ENCODE measurements around the gene MTFP1.

Gene MTFP1

DNA sequence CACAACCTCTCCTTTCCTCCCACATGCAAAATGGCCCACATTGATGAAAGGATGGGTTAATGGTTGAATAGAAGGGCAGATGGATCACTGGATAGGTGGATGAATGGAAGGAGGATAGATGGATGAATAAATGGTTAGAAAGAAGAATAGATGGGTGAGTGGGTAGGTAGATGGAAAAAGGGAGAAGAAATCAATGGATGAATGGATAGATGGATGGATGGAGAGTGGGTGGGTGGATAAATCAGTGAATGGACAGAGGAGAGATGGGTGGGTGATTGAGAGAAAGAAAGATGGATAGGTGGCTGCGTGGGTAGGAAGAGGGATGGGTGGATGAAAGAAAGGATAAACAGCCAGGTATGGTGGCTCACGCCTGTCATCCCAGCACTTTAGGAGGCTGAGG, 45.1 kb downstream of the MTFP1 start:
- H3K4me1 ChIP-seq (ENCODE audit: insufficient read depth, low read length): no peaks in the 10 kb centered on the region
- H3K9me3 ChIP-seq (ENCODE audit: low read length): no peaks in the 10 kb centered on the region
- no peak overlapping the region for H3K9ac ChIP-seq (ENCODE audit: low read length)
- H3K27ac ChIP-seq (ENCODE audit: low read depth, low read length): no peak overlapping the region
- H3K27me3 ChIP-seq (ENCODE audit: control insufficient read depth in 1 of 2, insufficient read depth in 2 of 2, low read length in 2 of 2): peaks cover 0 to 7% of the 10 kb centered on the region in 2 donors
- no peaks in the 10 kb centered on the region for H3K36me3 ChIP-seq (ENCODE audit: insufficient read depth, low read length)
- H3K4me3 ChIP-seq (ENCODE audit: low read depth in 1 of 2, low read length in 2 of 2): no peak overlapping the region

DNA sequence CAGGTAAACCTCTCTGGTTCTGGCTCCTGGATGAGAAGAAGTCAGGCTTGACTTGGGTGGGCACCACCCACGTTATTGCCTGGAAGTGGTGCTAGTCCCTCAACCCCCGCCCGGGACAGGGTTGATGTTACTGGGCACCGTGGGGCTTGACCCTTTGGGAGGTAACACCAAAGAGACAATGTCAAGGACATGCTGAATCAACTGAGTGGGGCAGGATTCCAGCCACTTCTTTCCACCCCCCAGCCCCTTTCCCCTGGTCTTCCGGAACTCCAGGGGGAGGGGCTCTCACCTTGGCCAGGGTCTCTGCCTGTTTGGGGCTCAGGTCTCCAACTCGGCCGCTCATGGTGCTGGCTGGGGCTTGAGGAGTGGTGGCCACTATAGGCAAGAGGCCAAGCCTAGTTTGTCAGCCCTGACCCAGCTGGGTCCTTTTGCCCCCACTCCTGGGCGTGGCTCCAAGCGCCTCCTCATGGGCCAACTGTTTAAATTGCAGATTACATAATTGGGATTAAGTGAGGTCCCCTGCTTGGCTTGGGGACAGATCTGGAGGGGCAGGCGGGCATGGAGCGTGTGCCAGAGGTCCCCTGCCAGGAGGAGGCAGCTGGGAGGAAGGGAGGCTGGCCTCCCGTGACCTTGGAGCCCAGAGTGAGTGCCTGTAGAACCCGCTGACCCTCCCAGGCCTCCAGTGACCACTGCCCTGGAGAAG, 46.2 kb downstream of the MTFP1 start, which contains the start of gene SEC14L3:
Gene SEC14L3, minus strand, starts transcription at position 402 of the 703 bp plus-strand sequence. Its CDS starts 59 bp downstream, at position 343.
- no peak within 1 kb of the TSS for H3K27ac ChIP-seq (ENCODE audit: low read depth, low read length)
- H3K9ac ChIP-seq (ENCODE audit: low read length): no peak within 1 kb of the TSS
- no peak within 1 kb of the TSS for H3K4me3 ChIP-seq (ENCODE audit: low read depth in 1 of 2, low read length in 2 of 2)
- H3K27me3 ChIP-seq (ENCODE audit: control insufficient read depth in 1 of 2, insufficient read depth in 2 of 2, low read length in 2 of 2): peaks cover 0 to 7% of the 10 kb centered on the region in 2 donors
- H3K9me3 ChIP-seq (ENCODE audit: low read length): no peaks in the 10 kb centered on the region
- no peaks in the 10 kb centered on the region for H3K4me1 ChIP-seq (ENCODE audit: insufficient read depth, low read length)
- no peaks in the 10 kb centered on the region for H3K36me3 ChIP-seq (ENCODE audit: insufficient read depth, low read length)

DNA sequence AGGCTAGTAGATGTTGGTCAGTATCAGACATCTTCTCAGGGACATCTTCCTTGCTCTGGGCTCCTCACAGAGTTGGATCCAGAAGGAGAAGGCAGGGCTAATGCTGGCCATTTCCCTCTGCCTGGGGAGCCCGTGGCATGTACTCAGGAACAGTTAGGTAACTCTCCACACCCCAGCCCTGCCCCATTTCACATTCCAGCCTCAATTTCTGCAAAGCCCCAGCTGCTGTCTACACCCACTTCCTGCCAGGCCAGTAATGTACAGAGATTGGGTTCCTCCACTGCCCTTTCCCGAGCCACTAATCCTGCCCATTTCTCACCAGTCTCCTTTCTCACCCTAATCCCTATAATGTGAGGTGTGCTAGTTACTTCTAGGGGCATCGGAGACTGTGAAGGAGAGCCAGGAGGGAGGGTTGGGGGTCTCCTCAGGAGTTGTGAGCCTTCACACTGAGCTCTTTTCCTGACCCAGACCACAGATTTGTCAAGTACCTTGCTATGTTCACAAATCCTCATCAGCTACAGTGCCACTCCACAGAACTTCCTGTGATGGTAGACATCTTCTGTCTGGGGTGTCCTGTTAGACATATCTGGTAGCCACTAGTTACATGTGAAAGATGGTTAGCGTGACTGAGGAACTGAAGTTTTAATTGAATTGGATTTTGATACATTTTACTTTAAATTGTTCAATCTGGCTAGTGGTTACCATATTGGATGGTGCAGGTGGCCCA, 47.6 kb downstream of the MTFP1 start:
- no peak overlapping the region for H3K9ac ChIP-seq (ENCODE audit: low read length)
- H3K27ac ChIP-seq (ENCODE audit: low read depth, low read length): no peak overlapping the region
- no peaks in the 10 kb centered on the region for H3K4me1 ChIP-seq (ENCODE audit: insufficient read depth, low read length)
- H3K4me3 ChIP-seq (ENCODE audit: low read depth in 1 of 2, low read length in 2 of 2): no peak overlapping the region
- peaks cover 0 to 7% of the 10 kb centered on the region in 2 donors for H3K27me3 ChIP-seq (ENCODE audit: control insufficient read depth in 1 of 2, insufficient read depth in 2 of 2, low read length in 2 of 2)
- no peaks in the 10 kb centered on the region for H3K9me3 ChIP-seq (ENCODE audit: low read length)
- H3K36me3 ChIP-seq (ENCODE audit: insufficient read depth, low read length): no peaks in the 10 kb centered on the region

DNA sequence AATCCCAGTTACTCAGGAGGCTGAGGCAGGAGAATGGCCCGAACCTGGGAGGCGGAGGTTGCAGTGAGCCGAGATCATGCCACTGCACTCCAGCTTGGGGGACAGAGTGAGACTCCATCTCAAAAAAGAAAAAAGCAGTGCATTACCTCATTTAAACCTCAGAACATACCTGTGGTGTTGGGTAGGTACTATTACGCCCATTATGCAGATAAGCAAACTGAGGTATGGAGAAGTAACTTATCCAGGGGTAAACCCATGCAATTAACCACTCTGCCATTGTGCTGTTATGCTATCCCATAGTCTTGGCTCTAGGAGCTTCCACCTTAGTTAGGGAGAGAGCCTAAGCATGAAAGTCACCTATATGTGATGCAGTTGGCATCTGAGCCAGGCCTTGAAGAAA, 48.6 kb downstream of the MTFP1 start:
- Histone ChIP-seq H3K27me3 (ENCODE audit: control insufficient read depth in 1 of 2, insufficient read depth in 2 of 2, low read length in 2 of 2) (peaks cover 0 to 7% of the 10 kb centered on the region in 2 donors), H3K4me1 (ENCODE audit: insufficient read depth, low read length) (no peaks in the 10 kb centered on the region), H3K9me3 (ENCODE audit: low read length) (no peaks in the 10 kb centered on the region), H3K36me3 (ENCODE audit: insufficient read depth, low read length) (no peaks in the 10 kb centered on the region), H3K27ac (ENCODE audit: low read depth, low read length) (no peak overlapping the region), H3K4me3 (ENCODE audit: low read depth in 1 of 2, low read length in 2 of 2) (no peak overlapping the region), H3K9ac (ENCODE audit: low read length) (no peak overlapping the region)

DNA sequence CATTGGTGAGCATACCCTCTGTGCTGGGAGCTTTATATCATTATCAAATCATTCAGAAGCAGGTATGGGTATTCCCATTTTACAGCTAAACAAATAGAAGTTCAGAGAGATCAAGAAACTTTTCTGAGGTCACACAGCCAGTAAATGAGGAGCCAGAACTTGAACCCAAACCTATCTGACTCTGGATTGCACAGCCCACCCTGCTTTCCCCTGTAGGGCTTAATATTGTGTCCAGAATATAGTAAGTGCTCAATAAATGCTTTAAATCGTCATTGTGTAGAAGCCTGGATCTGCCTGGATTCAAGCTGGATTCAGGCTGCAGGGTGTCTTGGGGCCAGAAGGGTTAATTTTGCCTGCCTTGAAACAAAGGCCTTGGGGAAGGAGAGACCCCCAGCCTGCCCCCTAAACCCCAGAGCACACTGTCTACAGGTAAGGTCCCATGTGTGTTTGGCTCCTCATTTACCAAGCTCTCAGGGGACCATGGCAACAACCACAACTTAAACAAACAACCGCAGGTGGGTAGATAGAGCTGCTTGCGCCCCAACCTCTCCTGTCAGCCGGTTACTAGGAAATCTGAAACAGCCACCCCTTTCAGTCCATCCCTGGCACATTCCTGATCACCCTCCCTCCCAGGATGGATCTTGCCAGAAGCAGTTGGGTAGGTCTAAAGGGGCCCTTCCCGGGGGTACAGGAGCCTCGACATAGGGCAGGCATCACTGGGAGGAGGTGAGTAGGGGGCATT, 49.3 kb downstream of the MTFP1 start:
- no peak overlapping the region for H3K9ac ChIP-seq (ENCODE audit: low read length)
- H3K4me1 ChIP-seq (ENCODE audit: insufficient read depth, low read length): no peaks in the 10 kb centered on the region
- H3K27me3 ChIP-seq (ENCODE audit: control insufficient read depth in 1 of 2, insufficient read depth in 2 of 2, low read length in 2 of 2): peaks cover 0 to 7% of the 10 kb centered on the region in 2 donors
- H3K36me3 ChIP-seq (ENCODE audit: insufficient read depth, low read length): no peaks in the 10 kb centered on the region
- H3K27ac ChIP-seq (ENCODE audit: low read depth, low read length): no peak overlapping the region
- no peaks in the 10 kb centered on the region for H3K9me3 ChIP-seq (ENCODE audit: low read length)
- H3K4me3 ChIP-seq (ENCODE audit: low read depth in 1 of 2, low read length in 2 of 2): no peak overlapping the region
